Measurements from ENCODE around the gene PRDM5.

DNA sequence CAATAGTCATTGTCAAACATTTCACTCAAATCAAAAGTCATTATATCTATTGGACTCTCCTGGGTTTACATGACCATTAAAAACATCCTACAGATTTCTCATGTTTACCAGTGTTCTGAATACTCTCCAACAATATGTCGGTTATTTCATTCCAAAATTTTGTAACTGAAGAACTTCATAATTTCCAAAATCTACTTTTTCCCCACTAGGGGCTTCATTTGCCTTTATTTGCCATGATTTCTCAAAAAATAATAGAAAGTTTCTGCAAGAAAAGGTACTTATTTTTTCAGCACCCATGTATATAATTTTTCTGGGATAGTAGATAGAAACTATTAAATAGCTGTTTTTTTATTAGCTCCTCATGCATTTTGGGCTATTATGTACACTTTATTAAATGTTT lies 49.0 kb downstream of the PRDM5 start:
- TF ChIP-seq POLR2AphosphoS5 (IDR thresholded peaks at IDR 0.05; ENCODE audit: low read depth, low read length) (no peak), TAF1 (IDR thresholded peaks at IDR 0.05; ENCODE audit: borderline replicate concordance, insufficient read depth, low read length) (no peak), SIN3A (IDR thresholded peaks at IDR 0.05; ENCODE audit: borderline replicate concordance, insufficient read depth, low read length) (no peak)
- TF ChIP-seq, protein P1, sequence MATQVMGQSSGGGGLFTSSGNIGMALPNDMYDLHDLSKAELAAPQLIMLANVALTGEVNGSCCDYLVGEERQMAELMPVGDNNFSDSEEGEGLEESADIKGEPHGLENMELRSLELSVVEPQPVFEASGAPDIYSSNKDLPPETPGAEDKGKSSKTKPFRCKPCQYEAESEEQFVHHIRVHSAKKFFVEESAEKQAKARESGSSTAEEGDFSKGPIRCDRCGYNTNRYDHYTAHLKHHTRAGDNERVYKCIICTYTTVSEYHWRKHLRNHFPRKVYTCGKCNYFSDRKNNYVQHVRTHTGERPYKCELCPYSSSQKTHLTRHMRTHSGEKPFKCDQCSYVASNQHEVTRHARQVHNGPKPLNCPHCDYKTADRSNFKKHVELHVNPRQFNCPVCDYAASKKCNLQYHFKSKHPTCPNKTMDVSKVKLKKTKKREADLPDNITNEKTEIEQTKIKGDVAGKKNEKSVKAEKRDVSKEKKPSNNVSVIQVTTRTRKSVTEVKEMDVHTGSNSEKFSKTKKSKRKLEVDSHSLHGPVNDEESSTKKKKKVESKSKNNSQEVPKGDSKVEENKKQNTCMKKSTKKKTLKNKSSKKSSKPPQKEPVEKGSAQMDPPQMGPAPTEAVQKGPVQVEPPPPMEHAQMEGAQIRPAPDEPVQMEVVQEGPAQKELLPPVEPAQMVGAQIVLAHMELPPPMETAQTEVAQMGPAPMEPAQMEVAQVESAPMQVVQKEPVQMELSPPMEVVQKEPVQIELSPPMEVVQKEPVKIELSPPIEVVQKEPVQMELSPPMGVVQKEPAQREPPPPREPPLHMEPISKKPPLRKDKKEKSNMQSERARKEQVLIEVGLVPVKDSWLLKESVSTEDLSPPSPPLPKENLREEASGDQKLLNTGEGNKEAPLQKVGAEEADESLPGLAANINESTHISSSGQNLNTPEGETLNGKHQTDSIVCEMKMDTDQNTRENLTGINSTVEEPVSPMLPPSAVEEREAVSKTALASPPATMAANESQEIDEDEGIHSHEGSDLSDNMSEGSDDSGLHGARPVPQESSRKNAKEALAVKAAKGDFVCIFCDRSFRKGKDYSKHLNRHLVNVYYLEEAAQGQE (IDR thresholded peaks at IDR 0.05; ENCODE audit: insufficient read depth in 1 of 2, low read depth in 2 of 2, low read length in 2 of 2): no peak
